ENCODE results near the gene ANAPC4. TPM values are rescaled to one million over a fixed set of nuclear protein-coding genes. Genes with fewer than 3 reads are reported as not detected.

Gene ANAPC4
- total RNA-seq, 1 donor from 2014 or later: 15.0 TPM

DNA sequence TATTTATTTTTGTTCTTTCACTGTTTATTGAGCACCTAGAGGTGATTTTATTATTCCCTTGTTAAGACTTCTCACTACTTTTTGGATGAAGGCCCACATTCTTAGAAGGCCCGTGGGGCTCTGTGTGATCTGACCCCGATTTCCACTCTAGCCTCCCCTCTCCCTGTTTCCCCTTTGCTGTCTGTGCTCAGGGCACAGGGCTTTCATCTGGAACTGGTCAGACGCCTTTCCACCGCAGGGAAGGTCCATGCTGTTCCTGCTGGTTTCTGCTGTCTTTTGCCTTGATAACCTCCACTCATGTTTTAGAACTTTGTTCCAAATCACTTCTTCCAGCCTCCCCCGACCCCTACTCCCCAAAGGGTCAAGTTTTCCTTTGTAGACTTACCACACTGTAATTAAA is 31.3 kb upstream of the ANAPC4 start:
- FAIRE-seq (no peak), DNase-seq (ENCODE audit: low read depth) (no peak)
- no peaks in the 10 kb centered on the region for H3K27me3 ChIP-seq (ENCODE audit: control insufficient read depth, insufficient read depth, low read length)
- H3K36me3 ChIP-seq (ENCODE audit: control insufficient read depth, insufficient read depth, low read length): no peaks in the 10 kb centered on the region
- TF ChIP-seq, protein P1, sequence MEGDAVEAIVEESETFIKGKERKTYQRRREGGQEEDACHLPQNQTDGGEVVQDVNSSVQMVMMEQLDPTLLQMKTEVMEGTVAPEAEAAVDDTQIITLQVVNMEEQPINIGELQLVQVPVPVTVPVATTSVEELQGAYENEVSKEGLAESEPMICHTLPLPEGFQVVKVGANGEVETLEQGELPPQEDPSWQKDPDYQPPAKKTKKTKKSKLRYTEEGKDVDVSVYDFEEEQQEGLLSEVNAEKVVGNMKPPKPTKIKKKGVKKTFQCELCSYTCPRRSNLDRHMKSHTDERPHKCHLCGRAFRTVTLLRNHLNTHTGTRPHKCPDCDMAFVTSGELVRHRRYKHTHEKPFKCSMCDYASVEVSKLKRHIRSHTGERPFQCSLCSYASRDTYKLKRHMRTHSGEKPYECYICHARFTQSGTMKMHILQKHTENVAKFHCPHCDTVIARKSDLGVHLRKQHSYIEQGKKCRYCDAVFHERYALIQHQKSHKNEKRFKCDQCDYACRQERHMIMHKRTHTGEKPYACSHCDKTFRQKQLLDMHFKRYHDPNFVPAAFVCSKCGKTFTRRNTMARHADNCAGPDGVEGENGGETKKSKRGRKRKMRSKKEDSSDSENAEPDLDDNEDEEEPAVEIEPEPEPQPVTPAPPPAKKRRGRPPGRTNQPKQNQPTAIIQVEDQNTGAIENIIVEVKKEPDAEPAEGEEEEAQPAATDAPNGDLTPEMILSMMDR (IDR thresholded peaks at IDR 0.05; ENCODE audit: insufficient read depth, low read length, severe bottlenecking): no peak
- H3K4me3 ChIP-seq (ENCODE audit: low read depth, low read length): no peak overlapping the region

DNA sequence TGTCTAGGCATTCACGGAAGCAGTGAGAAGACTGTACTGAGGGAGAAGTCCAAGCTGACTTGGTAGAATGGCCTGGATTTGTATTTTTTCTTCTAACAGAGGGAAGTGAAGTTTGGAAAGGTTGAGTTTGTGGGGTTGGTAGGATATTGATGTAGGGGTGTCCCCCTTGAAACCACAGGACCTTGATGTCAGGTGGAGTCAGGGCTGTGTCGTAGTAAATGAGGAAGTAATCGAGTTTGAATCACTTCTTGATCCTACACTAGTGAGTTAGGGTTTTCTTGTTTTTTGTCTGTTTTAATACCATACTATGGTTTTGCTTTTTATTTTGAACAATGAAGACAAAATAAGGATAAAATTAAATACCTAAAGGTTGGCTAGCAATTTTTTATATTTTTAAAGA is 30.1 kb upstream of the ANAPC4 start:
- Histone ChIP-seq H3K36me3 (ENCODE audit: control insufficient read depth, insufficient read depth, low read length) (no peaks in the 10 kb centered on the region), H3K4me3 (ENCODE audit: low read depth, low read length) (no peak overlapping the region), H3K27me3 (ENCODE audit: control insufficient read depth, insufficient read depth, low read length) (no peaks in the 10 kb centered on the region)
- DNase-seq (ENCODE audit: low read depth) (no peak), FAIRE-seq (no peak)
- TF ChIP-seq, protein P1 (IDR thresholded peaks at IDR 0.05; ENCODE audit: insufficient read depth, low read length, severe bottlenecking): no peak

DNA sequence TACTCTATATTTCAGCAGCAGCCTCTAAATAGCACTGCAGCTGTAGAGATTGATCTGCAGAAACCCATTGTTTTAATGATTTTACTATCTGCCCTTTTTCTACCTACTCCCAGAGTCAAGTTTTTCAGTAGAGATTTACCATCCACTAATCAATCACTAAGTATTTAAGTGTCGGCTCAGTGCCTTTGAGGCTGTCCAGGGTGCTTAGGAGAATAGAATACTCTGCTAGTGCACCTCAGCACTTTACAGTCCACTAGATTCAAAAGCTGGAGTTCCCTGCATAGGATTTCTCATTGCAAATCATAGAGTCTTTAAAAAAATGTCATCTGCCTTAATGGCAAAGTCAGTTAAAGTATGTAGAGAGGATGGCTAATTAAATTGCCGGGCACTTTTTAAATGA is 29.6 kb upstream of the ANAPC4 start:
- no peak overlapping the region for H3K4me3 ChIP-seq (ENCODE audit: low read depth, low read length)
- TF ChIP-seq, protein P1 (IDR thresholded peaks at IDR 0.05; ENCODE audit: insufficient read depth, low read length, severe bottlenecking): no peak
- no peaks in the 10 kb centered on the region for H3K27me3 ChIP-seq (ENCODE audit: control insufficient read depth, insufficient read depth, low read length)
- FAIRE-seq: no peak
- no peaks in the 10 kb centered on the region for H3K36me3 ChIP-seq (ENCODE audit: control insufficient read depth, insufficient read depth, low read length)
- no peak for DNase-seq (ENCODE audit: low read depth)

DNA sequence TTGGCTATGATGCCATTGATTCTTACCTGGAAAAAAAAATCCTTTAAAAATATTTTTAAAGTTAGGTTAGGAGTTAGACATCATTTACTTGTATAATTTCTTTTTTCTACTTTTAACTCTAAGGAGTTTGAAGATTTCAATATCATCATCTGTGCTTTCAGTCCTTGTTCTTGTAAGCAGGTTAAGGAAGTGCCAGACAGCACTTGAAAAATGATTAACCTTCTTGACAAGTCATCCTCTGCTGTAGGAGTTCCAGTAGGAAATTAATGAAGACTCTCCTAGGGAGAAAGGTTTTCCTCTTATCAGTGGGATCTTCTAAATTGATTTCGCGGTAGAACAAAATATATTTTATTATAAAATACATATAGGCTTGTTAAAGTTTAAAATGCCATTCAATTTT is 29.1 kb upstream of the ANAPC4 start:
- TF ChIP-seq, protein P1 (IDR thresholded peaks at IDR 0.05; ENCODE audit: insufficient read depth, low read length, severe bottlenecking): no peak
- Histone ChIP-seq H3K27me3 (ENCODE audit: control insufficient read depth, insufficient read depth, low read length) (no peaks in the 10 kb centered on the region), H3K36me3 (ENCODE audit: control insufficient read depth, insufficient read depth, low read length) (no peaks in the 10 kb centered on the region), H3K4me3 (ENCODE audit: low read depth, low read length) (no peak overlapping the region)
- DNase-seq (ENCODE audit: low read depth): no peak
- no peak for FAIRE-seq

DNA sequence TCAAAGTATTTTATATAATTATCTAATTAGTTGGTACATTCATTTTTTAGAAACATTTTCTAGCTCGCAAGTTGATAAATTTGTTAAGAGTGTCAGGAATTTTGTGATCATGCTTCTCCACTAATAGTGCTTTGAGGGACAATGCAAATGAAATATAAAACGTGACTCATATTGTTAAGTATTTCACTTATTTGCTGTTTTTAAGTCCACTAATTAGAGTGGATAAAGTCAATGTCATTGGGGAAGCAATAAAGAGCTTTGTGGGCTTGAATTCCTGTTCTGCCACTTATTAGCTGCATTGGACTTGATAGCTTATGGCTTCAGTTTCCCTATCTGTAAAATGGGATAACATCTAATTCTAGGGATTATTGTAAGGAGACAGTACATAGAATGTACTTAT is 26.5 kb upstream of the ANAPC4 start:
- DNase-seq (ENCODE audit: low read depth) (no peak), FAIRE-seq (no peak)
- no peaks in the 10 kb centered on the region for H3K27me3 ChIP-seq (ENCODE audit: control insufficient read depth, insufficient read depth, low read length)
- H3K36me3 ChIP-seq (ENCODE audit: control insufficient read depth, insufficient read depth, low read length): no peaks in the 10 kb centered on the region
- no peak overlapping the region for H3K4me3 ChIP-seq (ENCODE audit: low read depth, low read length)
- TF ChIP-seq, protein P1 (IDR thresholded peaks at IDR 0.05; ENCODE audit: insufficient read depth, low read length, severe bottlenecking): no peak

DNA sequence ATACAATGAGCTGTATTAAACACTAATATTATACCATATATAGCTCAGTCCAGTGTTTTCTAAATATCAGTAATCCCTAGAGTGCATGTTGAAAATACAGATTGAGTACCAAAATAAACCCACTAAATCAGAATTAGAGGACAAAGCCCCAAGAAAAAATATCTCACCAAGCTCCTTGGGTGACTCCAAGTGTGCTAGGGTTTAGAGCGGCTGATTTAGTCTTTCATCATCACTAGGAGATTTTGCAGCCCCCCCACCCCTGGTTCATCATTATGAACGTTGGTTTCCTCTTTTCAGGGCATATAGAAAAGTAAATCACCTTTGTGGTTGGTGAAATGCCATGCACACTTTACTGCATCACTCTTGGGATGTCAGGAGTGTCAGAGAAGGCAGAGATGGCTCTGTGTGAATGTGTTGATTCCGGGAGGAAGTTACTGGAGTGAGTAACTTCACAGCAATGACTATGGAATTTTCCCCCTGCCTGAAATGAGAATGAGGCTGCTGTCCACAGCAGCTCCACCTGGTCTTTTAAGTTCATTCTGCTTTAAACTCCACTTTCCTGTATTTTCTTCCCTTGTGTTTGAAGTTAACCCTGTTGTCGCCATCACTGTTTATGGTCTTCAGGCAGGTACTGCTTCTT is 25.2 kb upstream of the ANAPC4 start:
- FAIRE-seq: no peak
- no peak overlapping the region for H3K4me3 ChIP-seq (ENCODE audit: low read depth, low read length)
- no peaks in the 10 kb centered on the region for H3K27me3 ChIP-seq (ENCODE audit: control insufficient read depth, insufficient read depth, low read length)
- DNase-seq (ENCODE audit: low read depth): peak; percentile 39
- no peaks in the 10 kb centered on the region for H3K36me3 ChIP-seq (ENCODE audit: control insufficient read depth, insufficient read depth, low read length)
- TF ChIP-seq, protein P1 (IDR thresholded peaks at IDR 0.05; ENCODE audit: insufficient read depth, low read length, severe bottlenecking): no peak
